Measurements from ENCODE around the gene NHS. TPM values are rescaled to one million over a fixed set of nuclear protein-coding genes. Genes with fewer than 3 reads are reported as not detected.

NHS gene
- total RNA-seq, 4 donors from 2014 or later, result 13.2 to 39.0 (median 31.5) TPM

DNA sequence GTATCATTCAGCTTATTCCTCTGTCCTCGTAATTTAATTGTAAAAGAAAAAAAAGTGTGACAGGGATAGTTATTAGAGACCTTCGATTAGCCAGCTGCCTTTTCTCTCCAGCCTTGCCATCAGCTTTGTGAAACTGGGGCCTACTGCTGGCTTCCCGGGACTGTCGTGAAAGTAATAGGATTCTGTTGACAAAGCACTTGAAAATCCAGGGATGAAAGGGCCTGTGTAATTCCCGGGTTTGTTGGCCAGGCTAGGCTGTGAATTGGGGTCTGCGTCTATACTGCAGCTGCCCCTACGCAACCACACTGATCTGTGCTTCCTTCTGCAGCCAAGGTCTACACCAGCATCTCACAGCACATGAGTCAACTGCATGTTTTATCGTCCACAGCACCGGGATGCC, 241.9 kb downstream of the NHS start:
- no peaks in the 10 kb centered on the region for H3K9me3 ChIP-seq
- TF ChIP-seq EP300 (IDR thresholded peaks at IDR 0.05) (no peak), POLR2A (IDR thresholded peaks at IDR 0.05) (no peak)
- TF ChIP-seq, protein P1, sequence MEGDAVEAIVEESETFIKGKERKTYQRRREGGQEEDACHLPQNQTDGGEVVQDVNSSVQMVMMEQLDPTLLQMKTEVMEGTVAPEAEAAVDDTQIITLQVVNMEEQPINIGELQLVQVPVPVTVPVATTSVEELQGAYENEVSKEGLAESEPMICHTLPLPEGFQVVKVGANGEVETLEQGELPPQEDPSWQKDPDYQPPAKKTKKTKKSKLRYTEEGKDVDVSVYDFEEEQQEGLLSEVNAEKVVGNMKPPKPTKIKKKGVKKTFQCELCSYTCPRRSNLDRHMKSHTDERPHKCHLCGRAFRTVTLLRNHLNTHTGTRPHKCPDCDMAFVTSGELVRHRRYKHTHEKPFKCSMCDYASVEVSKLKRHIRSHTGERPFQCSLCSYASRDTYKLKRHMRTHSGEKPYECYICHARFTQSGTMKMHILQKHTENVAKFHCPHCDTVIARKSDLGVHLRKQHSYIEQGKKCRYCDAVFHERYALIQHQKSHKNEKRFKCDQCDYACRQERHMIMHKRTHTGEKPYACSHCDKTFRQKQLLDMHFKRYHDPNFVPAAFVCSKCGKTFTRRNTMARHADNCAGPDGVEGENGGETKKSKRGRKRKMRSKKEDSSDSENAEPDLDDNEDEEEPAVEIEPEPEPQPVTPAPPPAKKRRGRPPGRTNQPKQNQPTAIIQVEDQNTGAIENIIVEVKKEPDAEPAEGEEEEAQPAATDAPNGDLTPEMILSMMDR (IDR thresholded peaks at IDR 0.05), result no peak
- DNase-seq (ENCODE audit: low spot score in 2 of 2), result no peak
- H3K4me1 ChIP-seq, result peaks cover 0 to 14% (median 0%) of the 10 kb centered on the region in 4 donors
- 44 to 64% methylated on average over 9 of the region's 9 CpGs for WGBS, 2 donors
- H3K36me3 ChIP-seq, result no peaks in the 10 kb centered on the region
- H3K27ac ChIP-seq, result no peak overlapping the region
- no peaks in the 10 kb centered on the region for H3K27me3 ChIP-seq
- H3K4me3 ChIP-seq, result no peak overlapping the region

DNA sequence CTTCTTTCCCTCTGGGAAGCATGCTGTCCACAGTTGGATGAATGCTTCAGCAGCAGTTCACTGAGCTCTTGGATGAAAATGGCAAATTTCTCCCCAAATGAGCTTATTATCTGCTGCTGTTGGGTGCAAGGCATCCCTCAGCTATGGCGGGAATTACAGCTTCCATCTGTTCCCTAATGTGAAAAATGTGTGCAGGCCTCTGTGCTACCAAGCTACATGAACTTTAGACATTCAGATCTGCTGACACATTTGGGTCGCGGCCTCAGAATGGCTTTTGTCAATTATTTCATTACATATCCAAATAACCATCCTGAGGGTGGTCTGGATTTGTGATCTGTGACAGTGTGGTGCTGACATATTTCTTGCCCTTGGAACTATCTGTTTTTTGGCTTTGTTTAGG, 242.8 kb downstream of the NHS start:
- no peaks in the 10 kb centered on the region for H3K36me3 ChIP-seq

DNA sequence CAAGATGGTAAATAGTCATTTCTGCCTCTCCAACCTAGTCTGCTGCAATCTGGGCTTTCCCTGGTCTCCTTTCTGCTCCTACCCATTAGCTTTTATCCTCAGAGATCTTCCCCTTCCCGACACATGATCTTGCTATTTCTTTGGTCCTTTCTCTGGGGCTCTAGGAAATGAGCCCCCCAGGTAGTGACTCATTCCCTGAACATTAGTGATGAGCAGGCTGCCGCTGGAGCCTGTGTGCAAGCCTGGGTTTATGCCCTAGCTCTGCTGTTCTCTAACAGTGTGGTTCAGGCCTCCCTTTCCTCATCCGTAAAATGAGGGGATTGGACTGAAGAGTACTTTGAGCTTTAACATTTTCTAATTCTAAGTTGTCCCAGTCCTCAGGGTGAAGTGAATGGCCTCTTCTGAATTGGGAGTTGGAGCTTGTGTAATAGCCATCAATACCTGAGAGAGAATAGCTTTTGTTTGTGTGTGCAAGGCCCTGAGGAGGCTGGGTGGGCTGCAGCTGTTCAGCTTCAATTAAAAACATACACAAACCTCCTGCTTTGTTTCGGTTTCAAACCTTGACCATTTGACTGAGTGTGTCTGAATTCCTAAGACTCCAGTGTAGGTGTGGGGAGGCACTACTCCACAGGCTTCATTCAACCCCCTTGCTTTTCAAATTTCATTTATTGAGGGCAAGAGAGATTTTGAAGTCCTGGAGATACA, 246.7 kb downstream of the NHS start:
- Histone ChIP-seq H3K36me3 (no peaks in the 10 kb centered on the region), H3K4me1 (peaks cover 0 to 14% (median 0%) of the 10 kb centered on the region in 4 donors), H3K27me3 (no peaks in the 10 kb centered on the region), H3K27ac (no peak overlapping the region), H3K9me3 (no peaks in the 10 kb centered on the region), H3K4me3 (no peak overlapping the region)
- no peak for DNase-seq (ENCODE audit: low spot score in 2 of 2)
- TF ChIP-seq, protein P1 (IDR thresholded peaks at IDR 0.05), result no peak
- TF ChIP-seq EP300 (IDR thresholded peaks at IDR 0.05) (no peak), POLR2A (IDR thresholded peaks at IDR 0.05) (no peak)
- WGBS, 2 donors, result 81 to 89% methylated on average over 3 to 4 of the region's 4 CpGs

More for the DNA sequence above, 242.8 kb downstream of the NHS start:
- H3K9me3 ChIP-seq, result no peaks in the 10 kb centered on the region
- TF ChIP-seq POLR2A (IDR thresholded peaks at IDR 0.05) (no peak), EP300 (IDR thresholded peaks at IDR 0.05) (no peak)
- TF ChIP-seq, protein P1 (IDR thresholded peaks at IDR 0.05), result no peak
- H3K4me3 ChIP-seq, result no peak overlapping the region
- H3K4me1 ChIP-seq, result peaks cover 0 to 14% (median 0%) of the 10 kb centered on the region in 4 donors
- 22 to 41% methylated on average over 3 of the region's 3 CpGs for WGBS, 2 donors
- DNase-seq (ENCODE audit: low spot score in 2 of 2), result no peak
- H3K27me3 ChIP-seq, result no peaks in the 10 kb centered on the region
- peak overlapping the region in 2 of 4 donors; percentile 15 to 33 for H3K27ac ChIP-seq

DNA sequence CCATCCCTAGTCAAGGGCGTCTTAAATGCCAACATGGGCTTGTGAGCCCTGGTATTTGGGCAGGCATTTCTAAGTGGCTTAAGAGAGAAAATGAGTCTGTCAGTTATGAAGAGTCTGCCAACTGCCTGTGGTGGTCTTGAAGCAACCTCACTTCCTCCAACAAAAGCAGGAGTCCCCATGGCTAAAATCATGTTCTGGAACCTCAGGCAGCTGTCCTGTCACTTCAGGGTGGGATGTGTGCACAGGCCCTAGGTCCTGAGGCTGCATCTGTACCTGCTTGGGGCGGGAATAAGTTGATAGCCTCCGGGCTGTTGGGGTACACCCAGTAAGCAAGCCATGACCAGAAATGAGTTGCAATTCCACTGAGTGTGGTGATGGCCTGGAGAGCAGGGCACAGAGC, 247.3 kb downstream of the NHS start:
- no peaks in the 10 kb centered on the region for H3K9me3 ChIP-seq
- no peaks in the 10 kb centered on the region for H3K27me3 ChIP-seq
- no peak overlapping the region for H3K4me3 ChIP-seq
- peaks cover 0 to 12% (median 0%) of the 10 kb centered on the region in 4 donors for H3K4me1 ChIP-seq
- WGBS, 2 donors, result 75 to 89% methylated on average over 3 of the region's 3 CpGs
- no peaks in the 10 kb centered on the region for H3K36me3 ChIP-seq
- no peak overlapping the region for H3K27ac ChIP-seq
- TF ChIP-seq, protein P1 (IDR thresholded peaks at IDR 0.05), result no peak
- no peak for DNase-seq (ENCODE audit: low spot score in 2 of 2)

DNA sequence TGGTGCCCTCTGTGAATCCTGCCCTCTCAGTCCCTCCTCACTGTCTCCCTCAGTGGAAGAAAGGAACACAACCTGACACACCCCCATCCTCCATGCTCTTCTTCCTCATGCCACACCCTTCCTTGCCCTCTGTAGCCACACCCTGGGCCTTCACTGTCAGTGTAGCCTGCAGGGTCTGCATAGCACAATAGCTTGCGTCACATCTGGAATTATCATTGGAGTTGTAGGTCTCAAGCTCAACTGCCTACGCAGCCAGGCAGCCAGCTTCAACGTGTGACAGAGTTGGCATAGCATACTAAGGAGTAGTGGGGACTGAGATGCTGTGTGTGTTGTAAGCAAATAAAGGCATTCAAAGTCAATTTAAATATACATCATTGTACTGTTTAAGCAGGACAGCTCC, 248.8 kb downstream of the NHS start:
- Histone ChIP-seq H3K27ac (no peak overlapping the region), H3K4me1 (peaks cover 0 to under 1% (median 0%) of the 10 kb centered on the region in 4 donors), H3K27me3 (no peaks in the 10 kb centered on the region), H3K36me3 (no peaks in the 10 kb centered on the region), H3K4me3 (no peak overlapping the region), H3K9me3 (no peaks in the 10 kb centered on the region)
- no peak for DNase-seq (ENCODE audit: low spot score in 2 of 2)
- WGBS, 2 donors, result 73 to 86% methylated on average over 3 of the region's 3 CpGs
- TF ChIP-seq, protein P1 (IDR thresholded peaks at IDR 0.05), result no peak
- TF ChIP-seq POLR2A (IDR thresholded peaks at IDR 0.05) (no peak), EP300 (IDR thresholded peaks at IDR 0.05) (no peak)
